Measurements from ENCODE around the gene NIPA2.

Gene NIPA2

GRCh38 chr15:22877607-22878006 lies 39.1 kb downstream of the NIPA2 start:
- DNase-seq (ENCODE audit: low read depth), result no peak

GRCh38 chr15:22878103-22878502 lies 39.6 kb downstream of the NIPA2 start:
- no peak for DNase-seq (ENCODE audit: low read depth)

- no peak for DNase-seq (ENCODE audit: low read depth)
Observed at GRCh38 chr15:22880068-22880980, 41.9 kb downstream of the NIPA2 start.

- no peak for DNase-seq (ENCODE audit: low read depth)
Observed at GRCh38 chr15:22880981-22881738, 42.7 kb downstream of the NIPA2 start.

GRCh38 chr15:22881739-22882440 lies 43.4 kb downstream of the NIPA2 start:
- no peak for DNase-seq (ENCODE audit: low read depth)

GRCh38 chr15:22883196-22883595 lies 44.7 kb downstream of the NIPA2 start:
- DNase-seq (ENCODE audit: low read depth), result no peak

- no peak for DNase-seq (ENCODE audit: low read depth)
Observed at GRCh38 chr15:22884344-22884743, 45.9 kb downstream of the NIPA2 start.

- DNase-seq (ENCODE audit: low read depth), result no peak
Observed at GRCh38 chr15:22885120-22885519, 46.7 kb downstream of the NIPA2 start.

- DNase-seq (ENCODE audit: low read depth), result no peak
Observed at GRCh38 chr15:22887157-22887951, 48.9 kb downstream of the NIPA2 start.

GRCh38 chr15:22888120-22888859 lies 49.8 kb downstream of the NIPA2 start:
- no peak for DNase-seq (ENCODE audit: low read depth)

GRCh38 chr15:22889146-22889818 lies 50.8 kb downstream of the NIPA2 start:
- DNase-seq (ENCODE audit: low read depth), result no peak

GRCh38 chr15:22890296-22890695 lies 51.8 kb downstream of the NIPA2 start:
- DNase-seq (ENCODE audit: low read depth), result no peak

- no peak for DNase-seq (ENCODE audit: low read depth)
Observed at GRCh38 chr15:22891426-22892210, 53.2 kb downstream of the NIPA2 start.

GRCh38 chr15:22892333-22892732 lies 53.9 kb downstream of the NIPA2 start:
- no peak for DNase-seq (ENCODE audit: low read depth)

- no peak for DNase-seq (ENCODE audit: low read depth)
Observed at GRCh38 chr15:22893081-22893480, 54.6 kb downstream of the NIPA2 start.

GRCh38 chr15:22893881-22894280 lies 55.4 kb downstream of the NIPA2 start:
- no peak for DNase-seq (ENCODE audit: low read depth)

GRCh38 chr15:22895465-22896190 lies 57.2 kb downstream of the NIPA2 start:
- DNase-seq (ENCODE audit: low read depth), result no peak

- DNase-seq (ENCODE audit: low read depth), result no peak
Observed at GRCh38 chr15:22902046-22902445, 63.6 kb downstream of the NIPA2 start.

GRCh38 chr15:22902578-22902977 lies 64.1 kb downstream of the NIPA2 start:
- DNase-seq (ENCODE audit: low read depth), result no peak

Data from stimulated activated CD8-positive, alpha-beta memory T cell treated with anti-CD3 and anti-CD28 coated beads, Interleukin-12 subunit alpha, Interleukin-12 subunit beta, amount 100 ng/mL, for 4 hours (primary cell).